H9 (cell line): ENCODE measurements around the gene LOC128125822.

Experiments used
- DNase-seq: peaks from one replicate; pipeline ENCODE4 v3.0.0-alpha.2; 2017
- H2AFZ ChIP-seq: one replicate; pipeline ENCODE4 v1.6.1; 2013; ENCODE audit warnings: mild to moderate bottlenecking, low read length, control low read depth, moderate library complexity
- H2AK5ac ChIP-seq: 2 replicates; pipeline ENCODE4 v1.6.1; 2013; ENCODE audit warnings: low read length, control low read depth, mixed read lengths; ENCODE audit not compliant: insufficient read length
- H2BK120ac ChIP-seq: one replicate; pipeline ENCODE4 v1.6.1; 2013; ENCODE audit warnings: low read depth, mild to moderate bottlenecking, low read length, control low read depth, inconsistent platforms; ENCODE audit not compliant: poor library complexity, severe bottlenecking
- H2BK12ac ChIP-seq: 2 replicates; pipeline ENCODE4 v1.6.1; 2013; ENCODE audit warnings: low read length, control low read depth, mixed read lengths, low read depth; ENCODE audit not compliant: insufficient read length
- H2BK15ac ChIP-seq: 2 replicates; pipeline ENCODE4 v1.6.1; 2013; ENCODE audit warnings: low read depth, low read length, control low read depth
- H2BK20ac ChIP-seq: one replicate; pipeline ENCODE4 v1.6.1; 2013; ENCODE audit warnings: low read depth, mild to moderate bottlenecking, low read length, control low read depth, inconsistent platforms; ENCODE audit not compliant: poor library complexity, severe bottlenecking
- H2BK5ac ChIP-seq: 2 replicates; pipeline ENCODE4 v1.6.1; 2013; ENCODE audit warnings: low read length, control low read depth, mixed read lengths; ENCODE audit not compliant: insufficient read length
- H3K14ac ChIP-seq: 2 replicates; pipeline ENCODE4 v1.6.1; 2013; ENCODE audit warnings: low read length, control low read depth; ENCODE audit not compliant: insufficient read depth
- H3K18ac ChIP-seq: 2 replicates; pipeline ENCODE4 v1.6.1; 2013; ENCODE audit warnings: low read depth, mild to moderate bottlenecking, mixed read lengths, low read length, control low read depth; ENCODE audit not compliant: insufficient read length
- H3K23ac ChIP-seq: 2 replicates; pipeline ENCODE4 v1.6.1; 2013; ENCODE audit warnings: low read length, control low read depth, mixed read lengths, low read depth; ENCODE audit not compliant: insufficient read length
- H3K23me2 ChIP-seq: 2 replicates; pipeline ENCODE4 v1.6.1; 2013; ENCODE audit warnings: low read depth, mild to moderate bottlenecking, mixed read lengths, low read length, control low read depth; ENCODE audit not compliant: insufficient read length, poor library complexity, severe bottlenecking
- H3K27ac ChIP-seq: 2 replicates; pipeline ENCODE4 v1.5.1; 2013; ENCODE audit warnings: low read length, control low read depth, mixed read lengths, low read depth; ENCODE audit not compliant: insufficient read length
- H3K27me3 ChIP-seq: 2 replicates; pipeline ENCODE4 v1.6.1; 2013; ENCODE audit warnings: low read length, control low read depth, inconsistent platforms; ENCODE audit not compliant: insufficient read depth
- H3K4ac ChIP-seq: 2 replicates; pipeline ENCODE4 v1.6.1; 2013; ENCODE audit warnings: low read depth, mild to moderate bottlenecking, control low read depth, inconsistent platforms, low read length, moderate library complexity
- H3K4me1 ChIP-seq: 2 replicates; pipeline ENCODE4 v1.6.1; 2013; ENCODE audit warnings: low read length, control low read depth, inconsistent platforms; ENCODE audit not compliant: insufficient read depth
- H3K4me2 ChIP-seq: 2 replicates; pipeline ENCODE4 v1.6.1; 2013; ENCODE audit warnings: low read length, control low read depth, mixed read lengths; ENCODE audit not compliant: insufficient read length, insufficient read depth
- H3K56ac ChIP-seq: 2 replicates; pipeline ENCODE4 v1.6.1; 2013; ENCODE audit warnings: low read depth, mild to moderate bottlenecking, mixed read lengths, low read length, control low read depth; ENCODE audit not compliant: insufficient read length
- H3K79me1 ChIP-seq: 2 replicates; pipeline ENCODE4 v1.6.1; 2013; ENCODE audit warnings: low read depth, mild to moderate bottlenecking, moderate library complexity, low read length, control low read depth, inconsistent platforms; ENCODE audit not compliant: insufficient read depth, poor library complexity, severe bottlenecking
- H3K79me2 ChIP-seq: 2 replicates; pipeline ENCODE4 v1.6.1; 2013; ENCODE audit warnings: low read length, control low read depth, inconsistent platforms; ENCODE audit not compliant: insufficient read depth
- H3K9ac ChIP-seq: 2 replicates; pipeline ENCODE4 v1.6.1; 2013; ENCODE audit warnings: low read length, control low read depth, mixed read lengths; ENCODE audit not compliant: insufficient read length; ENCODE audit errors: extremely low read depth
- H3K9me3 ChIP-seq: one replicate; pipeline ENCODE4 v1.6.1; 2013; ENCODE audit warnings: low read depth, low read length, inconsistent platforms; ENCODE audit not compliant: control insufficient read depth
- H3T11ph ChIP-seq: one replicate; pipeline ENCODE4 v1.6.1; 2013; ENCODE audit warnings: mild to moderate bottlenecking, low read length, control low read depth, inconsistent platforms
- H4K20me1 ChIP-seq: one replicate; pipeline ENCODE4 v1.6.1; 2013; ENCODE audit not compliant: control insufficient read depth, insufficient read length, insufficient read depth
- H4K5ac ChIP-seq: 2 replicates; pipeline ENCODE4 v1.6.1; 2013; ENCODE audit warnings: low read depth, mild to moderate bottlenecking, mixed read lengths, low read length, control low read depth; ENCODE audit not compliant: insufficient read length
- H4K8ac ChIP-seq: replicated peaks from 2 replicates; pipeline ENCODE4 v1.6.1; 2013; ENCODE audit warnings: low read length, control low read depth, mixed read lengths, low read depth; ENCODE audit not compliant: insufficient read length
- H4K91ac ChIP-seq: 2 replicates; pipeline ENCODE4 v1.6.1; 2013; ENCODE audit warnings: low read depth, mild to moderate bottlenecking, moderate library complexity, mixed read lengths, low read length, control low read depth; ENCODE audit not compliant: insufficient read length
- H3K27ac Mint-ChIP-seq, 3 experiments: 2 replicates in 2 of 3; 3 replicates in 1 of 3; pipeline ENCODE4 v1.8.0; 2020 to 2021; ENCODE audit warnings: mixed read lengths in 3 of 3, mild to moderate bottlenecking in 1 of 3, moderate library complexity in 1 of 3
- H3K27me3 Mint-ChIP-seq: 2 replicates; pipeline ENCODE4 v1.8.0; 2021; ENCODE audit warnings: low read depth, mild to moderate bottlenecking, moderate library complexity, mixed read lengths
- H3K36me3 Mint-ChIP-seq, 3 experiments: 2 replicates in 2 of 3; 3 replicates in 1 of 3; pipeline ENCODE4 v1.8.0; 2020 to 2021; ENCODE audit warnings: low read depth in 3 of 3, mixed read lengths in 3 of 3; ENCODE audit not compliant: insufficient read depth in 1 of 3
- H3K4me1 Mint-ChIP-seq, 2 experiments: 2 replicates each; pipeline ENCODE4 v1.8.0; 2020; ENCODE audit warnings: mixed read lengths in 2 of 2
- H3K4me3 Mint-ChIP-seq, 2 experiments: 2 replicates in 1 of 2; 3 replicates in 1 of 2; pipeline ENCODE4 v1.8.0; 2020 to 2021; ENCODE audit warnings: mild to moderate bottlenecking in 2 of 2, mixed read lengths in 2 of 2, moderate library complexity in 1 of 2
- H3K9me3 Mint-ChIP-seq, 2 experiments: 2 replicates in 1 of 2; 3 replicates in 1 of 2; pipeline ENCODE4 v1.8.0; 2020; ENCODE audit warnings: mild to moderate bottlenecking in 2 of 2, mixed read lengths in 2 of 2, moderate library complexity in 1 of 2
- CTCF ChIP-seq: fragments of 200-600 bp; sonication (generic); conservative IDR thresholded peaks from 3 replicates; pipeline ENCODE4 v1.8.0; 2021; ENCODE audit warnings: antibody characterized with exemption, mild to moderate bottlenecking
- WGBS: extraction: QIAGEN DNeasy Blood & Tissue Kit; methylation state at CpG from one replicate; pipeline ENCODE4 v1.1.7; 2013; ENCODE audit warnings: missing lambda C conversion rate, low lambda C conversion rate, mixed read lengths; ENCODE audit not compliant: insufficient read length; ENCODE audit errors: extremely low coverage; 5-methylcytosine and 5-hydroxymethylcytosine counted together

The LOC128125822 gene

GRCh38 chr6:63584125-63584514 is 11.8 kb downstream of the LOC128125822 start:
- Histone ChIP-seq H3K4ac (no peak overlapping the region), H2AK5ac (no peak overlapping the region), H3K23ac (no peak overlapping the region), H4K20me1 (no peaks in the 10 kb centered on the region), H2BK5ac (no peak overlapping the region), H4K8ac (no peak overlapping the region), H3K9me3 (no peaks in the 10 kb centered on the region), H3K9ac (no peak overlapping the region), H3K27ac (no peak overlapping the region), H3K4me2 (no peak overlapping the region), H2BK12ac (no peak overlapping the region), H4K91ac (no peak overlapping the region), H2AFZ (no peak overlapping the region), H3K18ac (no peak overlapping the region), H2BK15ac (no peak overlapping the region), H2BK120ac (no peak overlapping the region), H3K56ac (no peak overlapping the region), H3K27me3 (no peaks in the 10 kb centered on the region), H4K5ac (no peak overlapping the region), H3K14ac (no peak overlapping the region), H3K4me1 (no peaks in the 10 kb centered on the region), H3T11ph (no peak overlapping the region), H2BK20ac (no peak overlapping the region), H3K79me2 (no peaks in the 10 kb centered on the region), H3K23me2 (no peaks in the 10 kb centered on the region), H3K79me1 (no peaks in the 10 kb centered on the region)
- Mint-ChIP-seq H3K9me3 (no peaks in the 10 kb centered on the region), H3K27me3 (peaks cover 3% of the 10 kb centered on the region), H3K4me3 (no peak overlapping the region), H3K4me1 (no peaks in the 10 kb centered on the region; a peak in 1 of 4 replicates), H3K27ac (no peak overlapping the region; a peak in 1 of 7 replicates), H3K36me3 (peaks cover 15 to 33% (median 32%) of the 10 kb centered on the region in 3 experiments; a peak in 6 of 7 replicates)
- WGBS, result no CpG with 5 or more reads among the region's 4 CpGs
- no peak for DNase-seq
- no peak for TF ChIP-seq CTCF
